NCI-H2196 (cell line): Measurements from ENCODE around the gene FXYD3.

ENCODE experiments used
- DNase-seq: peaks from one replicate; lab custom pipeline; 2025; ENCODE audit not compliant: unreplicated experiment; lab: John Stamatoyannopoulos, UW

Gene FXYD3

GRCh38 chr19:35115177-35115951 lies at the start of gene FXYD3:
Gene FXYD3 (plus strand): TSS chr19:35115823. CDS start chr19:35119377, 3,554 bp downstream.
- no peak for DNase-seq

- DNase-seq = no peak
Measured at GRCh38 chr19:35066121-35066520, 49.5 kb upstream of the FXYD3 start.

GRCh38 chr19:35066691-35067563 lies 48.7 kb upstream of the FXYD3 start:
- peak; percentile 85 for DNase-seq

- no peak for DNase-seq
Measured at GRCh38 chr19:35068941-35069634, 46.5 kb upstream of the FXYD3 start.

GRCh38 chr19:35069696-35070095 lies 45.9 kb upstream of the FXYD3 start:
- no peak for DNase-seq

GRCh38 chr19:35070471-35070870 lies 45.2 kb upstream of the FXYD3 start:
- no peak for DNase-seq

- DNase-seq = no peak
Measured at GRCh38 chr19:35073516-35073915, 42.1 kb upstream of the FXYD3 start.

GRCh38 chr19:35073941-35074340 lies 41.7 kb upstream of the FXYD3 start:
- no peak for DNase-seq

- no peak for DNase-seq
Measured at GRCh38 chr19:35074426-35075201, 41.0 kb upstream of the FXYD3 start.

GRCh38 chr19:35075202-35076025 lies 40.2 kb upstream of the FXYD3 start:
- no peak for DNase-seq

GRCh38 chr19:35076026-35076370 lies 39.6 kb upstream of the FXYD3 start:
- DNase-seq = no peak

- DNase-seq = no peak
Measured at GRCh38 chr19:35076657-35077056, 39.0 kb upstream of the FXYD3 start.

GRCh38 chr19:35077411-35078223 lies 38.0 kb upstream of the FXYD3 start:
- DNase-seq = no peak

- no peak for DNase-seq
Measured at GRCh38 chr19:35079826-35080225, 35.8 kb upstream of the FXYD3 start.

GRCh38 chr19:35080613-35081170 lies 34.9 kb upstream of the FXYD3 start:
- no peak for DNase-seq

- no peak for DNase-seq
Measured at GRCh38 chr19:35081201-35081600, 34.4 kb upstream of the FXYD3 start.

GRCh38 chr19:35083691-35084508 lies 31.7 kb upstream of the FXYD3 start:
- no peak for DNase-seq

- no peak for DNase-seq
Measured at GRCh38 chr19:35084509-35084762, 31.2 kb upstream of the FXYD3 start.
